Stimulated activated CD8-positive, alpha-beta memory T cell treated with anti-CD3 and anti-CD28 coated beads, Interleukin-7, amount 100 ng/mL, for 48 hours (primary cell): ENCODE measurements around the gene DNAJC24.

Experiments
- DNase-seq, 2 donors: peaks; one replicate each; pipeline ENCODE4 v3.0.0-alpha.2; 2020; ENCODE audit warnings: low read depth in 1 of 2; ENCODE audit errors: extremely low read depth in 1 of 2

Gene DNAJC24

GRCh38 chr11:31480930-31481329, 111.3 kb downstream of the DNAJC24 start:
- DNase-seq = no peak
